ACHN (cell line): Measurements from ENCODE around the gene IQGAP1.

ENCODE experiments used
- DNase-seq: peaks from one replicate; pipeline ENCODE4 v3.0.0-alpha.2; 2015
- in situ Hi-C: cut with HindIII; loops from 2 replicates; pipeline ENCODE4 v1.10.0; 2017; ENCODE audit warnings: low sequenced_read_pairs, low pct_ligation_motif_present, low pct_unique_long_range_greater_than_20kb

The IQGAP1 gene

GRCh38 chr15:90362936-90363212 lies 25.2 kb upstream of the IQGAP1 start:
- DNase-seq, result peak; percentile 39
- in situ Hi-C loops, result no loop called here

DNA sequence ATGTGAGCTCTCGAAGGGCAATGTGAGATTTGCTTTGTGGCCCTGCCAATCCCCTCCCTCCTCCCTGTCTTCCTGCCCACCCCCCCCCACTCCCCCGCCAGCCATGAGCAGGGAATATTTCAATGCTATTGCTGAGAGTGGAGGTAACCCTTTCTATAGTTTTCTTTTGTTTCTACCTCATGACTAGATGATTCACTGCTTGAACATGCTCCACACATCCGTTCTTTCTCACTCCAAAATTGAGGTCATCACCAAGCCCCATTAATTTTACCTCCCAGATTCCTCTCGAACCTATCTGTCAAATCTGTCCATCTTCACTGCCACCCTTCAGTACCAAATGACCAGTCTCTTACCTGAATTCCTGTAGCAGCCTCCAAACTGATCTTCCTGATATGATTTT lies 23.8 kb upstream of the IQGAP1 start:
- peak; percentile 74 for DNase-seq
- in situ Hi-C loops, result no loop called here

DNA sequence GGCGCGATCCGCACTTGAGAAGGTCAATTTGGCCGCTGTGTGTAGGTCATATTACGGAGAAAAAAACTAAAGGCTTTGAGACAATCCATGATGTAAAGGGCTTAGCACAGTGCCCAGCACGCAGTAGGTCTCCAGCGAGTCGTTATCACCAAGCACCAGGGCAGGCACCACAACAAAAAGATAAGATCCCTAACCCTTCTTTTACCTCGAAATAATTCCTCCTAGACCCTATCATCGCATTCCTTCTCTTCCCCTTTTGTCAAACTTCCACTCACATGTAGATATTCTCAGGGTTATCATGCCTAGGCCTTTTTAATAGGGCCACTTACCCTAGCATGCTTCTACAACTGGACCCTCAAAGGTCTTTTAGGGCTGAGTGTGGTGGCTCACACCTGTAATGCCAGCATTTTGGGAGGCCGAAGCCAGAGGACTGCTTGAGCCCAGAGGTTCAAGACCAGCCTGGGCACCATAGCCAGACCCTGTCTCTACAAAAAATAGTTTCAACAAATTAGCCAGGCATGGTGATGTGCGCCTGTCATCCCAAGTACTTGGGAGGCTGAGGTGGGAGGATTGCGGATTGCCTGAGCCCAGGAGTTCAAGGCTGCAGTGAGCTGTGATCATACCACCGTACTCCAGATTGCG lies 22.5 kb upstream of the IQGAP1 start:
- DNase-seq, result no peak
- in situ Hi-C loops, result no loop called here

GRCh38 chr15:90367576-90367975 lies 20.5 kb upstream of the IQGAP1 start:
- in situ Hi-C loops, result no loop called here
- no peak for DNase-seq

DNA sequence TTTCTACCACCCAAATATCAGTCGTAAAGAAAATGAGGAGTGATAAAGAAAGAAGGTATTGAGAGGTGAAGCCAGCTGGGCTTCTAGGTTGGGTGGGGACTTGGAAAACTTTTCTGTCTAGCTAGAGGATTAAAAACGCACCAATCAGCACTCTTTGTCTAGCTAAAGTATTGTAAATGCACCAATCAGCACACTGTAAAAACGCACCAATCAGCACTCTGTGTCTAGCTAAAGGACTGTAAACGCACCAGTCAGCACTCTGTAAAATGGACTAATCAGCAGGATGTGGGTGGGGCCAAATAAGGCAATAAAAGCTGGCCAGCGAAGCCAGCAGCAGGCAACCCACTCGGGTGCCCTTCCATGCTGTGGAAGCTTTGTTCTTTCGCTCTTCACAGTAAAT lies 13.0 kb upstream of the IQGAP1 start:
- in situ Hi-C loops, result no loop called here
- DNase-seq, result no peak

DNA sequence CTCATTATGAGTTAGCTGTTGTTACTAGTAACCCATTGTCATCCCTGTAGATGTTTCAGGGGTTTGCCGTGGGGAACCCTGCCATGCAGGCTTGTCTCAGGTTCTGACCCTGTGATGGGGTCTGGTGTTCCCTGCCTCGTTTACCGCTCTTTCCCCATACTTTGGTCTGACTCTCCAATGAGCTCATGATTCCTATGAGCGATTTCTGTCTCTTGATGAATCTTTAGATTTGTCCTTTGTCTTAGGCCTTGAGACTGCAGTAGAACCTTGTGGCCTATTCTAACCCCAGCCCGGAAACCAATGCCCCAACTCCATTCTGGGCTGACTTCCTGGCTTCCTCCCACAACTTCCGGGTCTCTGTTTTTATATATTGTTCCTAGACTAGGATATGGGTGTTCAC lies 11.3 kb upstream of the IQGAP1 start:
- no peak for DNase-seq

GRCh38 chr15:90379263-90379662 lies 8.8 kb upstream of the IQGAP1 start:
- in situ Hi-C loops, result no loop called here

More for the DNA sequence above, 11.3 kb upstream of the IQGAP1 start:
- in situ Hi-C loops, result no loop called here

DNA sequence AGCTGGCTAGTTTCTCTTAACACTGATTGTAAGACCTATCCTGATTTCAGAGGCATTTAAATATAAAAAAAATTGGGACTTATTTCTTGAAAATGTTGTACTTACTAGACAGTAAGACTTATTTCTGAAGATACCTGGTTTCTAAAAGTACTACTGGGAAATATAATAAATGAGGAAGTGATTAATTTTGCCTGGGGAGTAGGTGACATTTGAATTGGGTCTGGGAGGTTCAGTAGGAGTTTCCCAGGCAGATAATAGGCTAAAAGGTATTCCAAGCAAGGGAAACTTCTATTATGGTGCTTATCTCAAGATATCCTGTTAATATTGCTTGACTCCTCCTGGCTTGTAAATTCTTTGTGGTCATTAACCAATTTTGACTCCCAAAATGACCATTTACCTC lies 6.5 kb upstream of the IQGAP1 start:
- no peak for DNase-seq
- in situ Hi-C loops, result no loop called here

More at GRCh38 chr15:90379263-90379662, 8.8 kb upstream of the IQGAP1 start:
- no peak for DNase-seq

DNA sequence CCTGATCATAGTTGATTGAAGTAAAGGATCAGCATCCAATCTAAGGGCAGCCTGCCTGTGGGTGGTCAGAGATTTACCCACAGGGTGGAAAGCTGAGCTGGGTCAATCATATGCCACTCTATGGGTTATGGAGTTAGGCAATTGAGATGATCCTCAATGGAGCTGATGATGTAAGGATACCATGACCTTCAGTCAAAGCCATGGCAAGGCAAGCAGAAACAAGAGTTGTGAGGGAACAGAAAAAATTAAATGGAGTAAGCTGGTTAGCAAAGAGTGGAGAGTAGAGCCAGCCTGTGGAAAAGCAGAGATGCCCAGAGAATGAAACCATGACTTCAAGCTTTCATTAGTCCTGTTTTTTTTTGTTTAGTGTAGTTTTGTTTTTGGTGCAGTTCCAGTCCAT lies 5.7 kb upstream of the IQGAP1 start:
- no peak for DNase-seq
- in situ Hi-C loops, result no loop called here

DNA sequence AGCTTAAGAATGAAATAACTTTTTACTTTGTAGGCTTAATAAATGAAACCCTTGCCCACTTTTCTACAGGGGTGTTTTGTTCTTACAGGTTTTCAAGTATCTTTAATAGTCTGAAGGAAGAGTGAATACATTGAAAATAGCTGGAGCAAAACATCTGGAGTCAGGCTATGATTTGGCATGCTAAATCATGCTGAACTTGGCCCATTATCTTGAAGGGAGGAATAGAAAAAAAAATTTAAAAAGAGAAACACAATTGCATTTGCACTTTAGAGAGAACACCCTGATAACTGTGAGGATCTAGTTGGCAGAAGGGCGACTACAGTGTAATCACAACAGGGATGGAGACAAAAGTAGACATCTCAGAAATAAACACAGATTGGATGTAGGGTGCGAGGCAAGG lies 1.8 kb upstream of the IQGAP1 start:
- DNase-seq, result no peak
- in situ Hi-C loops, result no loop called here

GRCh38 chr15:90388462-90389380 lies 679 bp downstream of the IQGAP1 start:
- in situ Hi-C loops, result no loop called here
- peak; percentile 70 for DNase-seq

DNA sequence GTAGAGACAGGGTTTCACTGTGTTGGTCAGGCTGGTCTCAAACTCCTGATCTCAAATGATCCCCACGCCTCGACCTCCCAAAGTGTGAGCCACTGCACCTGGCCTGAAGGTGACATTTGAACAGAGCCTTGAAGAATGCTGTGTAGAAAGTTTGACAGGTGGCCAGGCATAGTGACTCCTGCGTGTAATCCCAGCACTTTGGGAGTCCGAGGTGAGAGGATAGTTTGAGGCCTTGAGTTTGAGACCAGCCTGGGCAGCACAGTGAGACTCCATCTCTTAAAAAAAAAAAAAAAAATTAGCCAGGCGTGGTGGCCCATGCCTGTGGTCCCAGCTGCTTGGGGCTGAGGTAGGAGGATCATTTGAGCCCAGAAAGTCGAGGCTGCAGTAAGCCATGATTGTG lies 1.5 kb downstream of the IQGAP1 start:
- no peak for DNase-seq
- in situ Hi-C loops, result no loop called here

GRCh38 chr15:90393040-90393439 lies 5.0 kb downstream of the IQGAP1 start:
- in situ Hi-C loops, result no loop called here
- DNase-seq, result no peak

GRCh38 chr15:90394074-90394473 lies 6.0 kb downstream of the IQGAP1 start:
- no peak for DNase-seq
- in situ Hi-C loops, result no loop called here

GRCh38 chr15:90394748-90395442 lies 6.9 kb downstream of the IQGAP1 start:
- in situ Hi-C loops, result no loop called here
- no peak for DNase-seq

GRCh38 chr15:90396321-90396720 lies 8.3 kb downstream of the IQGAP1 start:
- in situ Hi-C loops, result no loop called here
- no peak for DNase-seq

- in situ Hi-C loops, result no loop called here
- DNase-seq, result peak; percentile 24
Observed at GRCh38 chr15:90400005-90400758, 12.1 kb downstream of the IQGAP1 start.

DNA sequence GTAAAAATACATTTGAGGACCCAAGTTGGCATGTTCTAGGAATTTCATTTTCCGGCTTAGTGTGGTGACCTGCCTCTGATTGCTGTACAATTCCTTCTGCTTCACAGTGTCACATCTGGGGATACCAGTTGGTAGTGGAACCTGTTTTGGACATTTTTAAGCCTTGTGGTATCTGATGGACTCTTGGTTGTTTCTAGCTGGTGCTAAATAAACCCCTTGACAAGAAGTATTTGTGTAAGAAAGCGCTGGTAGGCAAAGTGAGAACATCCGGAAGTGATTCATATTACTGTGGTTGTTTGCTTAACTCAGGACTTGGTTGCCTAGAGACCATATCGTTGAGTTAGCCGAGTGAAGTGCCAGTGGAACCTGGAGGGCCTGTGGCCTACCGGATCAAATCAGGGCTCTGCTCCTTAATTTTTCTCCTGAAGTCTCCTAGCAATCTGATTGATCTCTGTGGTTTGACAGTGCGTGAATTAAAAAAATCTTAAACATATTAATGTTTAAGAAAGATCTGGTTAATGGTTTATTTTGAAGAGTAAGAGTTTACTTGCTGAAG lies 12.8 kb downstream of the IQGAP1 start:
- peak; percentile 93 for DNase-seq
- in situ Hi-C loops, result no loop called here

DNA sequence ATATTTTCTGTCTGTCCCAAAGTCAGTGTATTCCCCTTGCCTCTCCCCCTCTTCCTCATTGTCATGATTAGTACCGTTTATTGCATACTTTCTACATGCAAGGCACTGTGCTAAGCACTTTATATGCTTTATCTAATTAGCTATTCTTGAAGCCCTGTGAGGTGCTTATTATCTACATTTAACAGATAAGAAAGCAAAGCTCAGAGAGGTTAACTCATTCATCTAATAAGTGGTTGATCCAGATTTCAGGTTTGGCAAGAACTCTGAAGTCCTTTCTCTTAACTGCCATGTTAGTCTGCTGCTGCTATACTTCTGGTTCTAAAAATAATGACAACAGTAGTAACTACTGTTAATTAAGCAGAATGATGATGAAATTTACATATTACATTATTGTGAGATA lies 13.5 kb downstream of the IQGAP1 start:
- in situ Hi-C loops, result no loop called here
- DNase-seq, result no peak
